Upper lobe of right lung (tissue), 1 donor: ENCODE measurements around the gene NFAT5. TPM values are rescaled to one million over a fixed set of nuclear protein-coding genes. Genes with fewer than 3 reads are reported as not detected.
"Not testable (repeated sequence)": the region's sequence is repeated elsewhere in the genome, so short reads cannot be mapped to it uniquely, and the experiment has no call there.

ENCODE experiments used
- ATAC-seq: fragments of 200-7000 bp; cut with Tn5 transposase; one replicate; pipeline ENCODE4 v1.9.1; 2020; ENCODE audit warnings: mild to moderate bottlenecking, moderate library complexity
- DNase-seq: peaks from one replicate; pipeline ENCODE4 v3.0.0-alpha.2; 2020
- H3K27ac ChIP-seq: fragments of 200-600 bp; one replicate; pipeline ENCODE4 v1.8.0; 2022
- H3K27me3 ChIP-seq: fragments of 200-600 bp; one replicate; pipeline ENCODE4 v1.8.0; 2022; ENCODE audit warnings: mild to moderate bottlenecking
- H3K36me3 ChIP-seq: fragments of 200-600 bp; one replicate; pipeline ENCODE4 v1.8.0; 2022
- H3K4me1 ChIP-seq: fragments of 200-600 bp; one replicate; pipeline ENCODE4 v1.8.0; 2022
- H3K4me3 ChIP-seq: fragments of 200-600 bp; one replicate; pipeline ENCODE4 v1.8.0; 2022; ENCODE audit warnings: mild to moderate bottlenecking
- H3K9me3 ChIP-seq: fragments of 200-600 bp; one replicate; pipeline ENCODE4 v1.8.0; 2022
- intact Hi-C: fragments of 100-400 bp; cut with DNase I; formaldehyde crosslinking; loops from one replicate; pipeline ENCODE4 v1.11.0; 2022
- total RNA-seq: library from RNA; stranded (reverse); fragmentation: NEBNext Ultra II Directional; extraction: Animal tissue kit (Norgen Biotek cat#: 25700); gene quantifications from one replicate; pipeline ENCODE4 v1.2.1, GENCODE V29; 2021
- TF ChIP-seq, protein P1 (sequence below): fragments of 200-600 bp; IDR thresholded peaks from one replicate; pipeline ENCODE4 v1.8.0; 2022; ENCODE audit warnings: antibody characterized with exemption
- donor health status: DM: no; HTN: yes; CAD: no; lungs with severe emphysema.

Gene NFAT5
- total RNA-seq, 1 donor from 2014 or later, result 62.3 TPM

DNA sequence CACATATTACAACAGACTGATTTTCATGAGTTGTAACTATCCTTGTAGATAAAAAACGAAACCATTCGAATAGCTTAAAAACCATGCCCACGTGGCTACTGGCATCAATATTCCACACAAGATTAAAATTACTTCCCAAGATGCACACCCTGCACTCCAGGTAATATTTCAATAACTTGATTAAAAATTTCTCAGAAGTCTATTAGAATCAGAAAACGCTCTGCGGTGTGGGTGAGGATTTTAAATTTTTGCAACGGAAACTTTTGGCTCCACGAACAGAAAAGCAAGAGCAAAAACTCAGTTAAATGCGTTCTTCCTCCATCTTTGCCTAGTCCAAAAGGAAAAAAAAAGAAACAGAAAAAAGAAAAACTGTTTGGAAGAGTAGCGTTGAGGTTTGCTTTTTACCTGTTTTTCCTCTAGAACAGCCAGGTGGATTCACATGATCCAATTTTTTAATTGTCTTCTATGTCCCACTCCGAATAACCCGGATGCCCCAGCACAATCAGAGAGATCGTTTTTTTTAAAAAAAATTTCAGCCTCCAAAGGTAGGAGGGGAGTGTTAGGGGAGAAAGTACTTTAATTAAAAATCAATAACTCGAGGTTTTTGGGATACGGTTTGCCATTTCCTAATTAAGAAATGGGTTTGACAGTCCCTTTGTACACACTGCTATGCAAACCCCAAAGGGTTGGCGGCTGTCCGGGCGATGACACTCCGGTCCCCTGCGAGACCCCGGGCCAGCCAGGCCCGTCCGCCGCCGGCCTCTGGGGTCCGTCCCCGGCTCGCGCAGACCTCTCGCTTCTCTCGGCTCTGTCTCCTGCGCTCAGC, 708 bp upstream of the NFAT5 start:
- Histone ChIP-seq H3K4me1 (peaks cover 27% of the 10 kb centered on the region), H3K27me3 (no peaks in the 10 kb centered on the region), H3K36me3 (no peaks in the 10 kb centered on the region), H3K9me3 (no peaks in the 10 kb centered on the region), H3K27ac (peak overlapping the region; percentile 99), H3K4me3 (peak overlapping the region; percentile 86)
- TF ChIP-seq, protein P1, sequence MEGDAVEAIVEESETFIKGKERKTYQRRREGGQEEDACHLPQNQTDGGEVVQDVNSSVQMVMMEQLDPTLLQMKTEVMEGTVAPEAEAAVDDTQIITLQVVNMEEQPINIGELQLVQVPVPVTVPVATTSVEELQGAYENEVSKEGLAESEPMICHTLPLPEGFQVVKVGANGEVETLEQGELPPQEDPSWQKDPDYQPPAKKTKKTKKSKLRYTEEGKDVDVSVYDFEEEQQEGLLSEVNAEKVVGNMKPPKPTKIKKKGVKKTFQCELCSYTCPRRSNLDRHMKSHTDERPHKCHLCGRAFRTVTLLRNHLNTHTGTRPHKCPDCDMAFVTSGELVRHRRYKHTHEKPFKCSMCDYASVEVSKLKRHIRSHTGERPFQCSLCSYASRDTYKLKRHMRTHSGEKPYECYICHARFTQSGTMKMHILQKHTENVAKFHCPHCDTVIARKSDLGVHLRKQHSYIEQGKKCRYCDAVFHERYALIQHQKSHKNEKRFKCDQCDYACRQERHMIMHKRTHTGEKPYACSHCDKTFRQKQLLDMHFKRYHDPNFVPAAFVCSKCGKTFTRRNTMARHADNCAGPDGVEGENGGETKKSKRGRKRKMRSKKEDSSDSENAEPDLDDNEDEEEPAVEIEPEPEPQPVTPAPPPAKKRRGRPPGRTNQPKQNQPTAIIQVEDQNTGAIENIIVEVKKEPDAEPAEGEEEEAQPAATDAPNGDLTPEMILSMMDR, result no peak
- DNase-seq, result no peak
- no peak for ATAC-seq
- intact Hi-C loops, result loop anchor here (10.0 kb wide), 1 partner anchor 170 kb away; no protein-coding TSS in a partner anchor

DNA sequence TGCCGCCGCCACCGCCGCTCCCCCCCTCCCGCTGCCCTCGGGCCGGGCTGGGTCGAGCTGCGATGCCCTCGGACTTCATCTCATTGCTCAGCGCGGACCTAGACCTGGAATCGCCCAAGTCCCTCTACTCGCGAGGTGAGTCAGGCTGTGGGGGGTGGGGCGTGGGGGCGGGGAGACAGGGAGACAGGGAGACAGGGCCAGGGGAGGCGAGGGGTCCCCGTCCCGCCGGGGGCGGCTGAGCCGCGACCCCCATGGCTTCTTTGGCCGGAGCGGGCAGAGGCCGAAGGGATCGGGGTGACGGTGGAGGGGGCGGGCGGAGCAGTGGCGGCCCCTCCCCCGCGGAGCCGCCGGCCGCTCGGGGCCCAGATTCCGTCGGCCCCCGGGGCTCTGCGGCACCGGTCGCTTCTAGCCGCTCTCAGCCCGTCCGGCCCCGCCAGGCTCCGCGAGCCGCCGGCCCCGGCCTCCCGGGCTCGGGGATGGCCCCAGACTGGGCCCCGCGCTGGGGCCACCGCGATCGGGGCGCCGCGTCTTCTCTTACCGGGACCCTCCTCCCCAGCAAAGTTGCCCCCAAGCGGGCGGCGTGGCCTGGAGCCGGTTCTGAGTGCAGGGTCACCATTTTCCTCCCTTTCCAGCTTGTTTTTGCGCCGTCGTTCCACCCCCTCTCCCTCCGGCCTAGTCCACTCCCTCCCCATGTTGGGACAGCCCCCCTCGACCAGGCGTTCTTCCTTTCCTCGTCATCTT, 644 bp downstream of the NFAT5 start:
- Histone ChIP-seq H3K36me3 (no peaks in the 10 kb centered on the region), H3K4me3 (peak overlapping the region; percentile 86), H3K27me3 (no peaks in the 10 kb centered on the region), H3K4me1 (peaks cover 40% of the 10 kb centered on the region), H3K27ac (peak overlapping the region; percentile 99), H3K9me3 (no peaks in the 10 kb centered on the region)
- intact Hi-C loops, result loop anchor here (10.0 kb wide), 1 partner anchor 172 kb away; no protein-coding TSS in a partner anchor
- peak; percentile 72 for ATAC-seq
- TF ChIP-seq, protein P1, result no peak
- peak; percentile 77 for DNase-seq

DNA sequence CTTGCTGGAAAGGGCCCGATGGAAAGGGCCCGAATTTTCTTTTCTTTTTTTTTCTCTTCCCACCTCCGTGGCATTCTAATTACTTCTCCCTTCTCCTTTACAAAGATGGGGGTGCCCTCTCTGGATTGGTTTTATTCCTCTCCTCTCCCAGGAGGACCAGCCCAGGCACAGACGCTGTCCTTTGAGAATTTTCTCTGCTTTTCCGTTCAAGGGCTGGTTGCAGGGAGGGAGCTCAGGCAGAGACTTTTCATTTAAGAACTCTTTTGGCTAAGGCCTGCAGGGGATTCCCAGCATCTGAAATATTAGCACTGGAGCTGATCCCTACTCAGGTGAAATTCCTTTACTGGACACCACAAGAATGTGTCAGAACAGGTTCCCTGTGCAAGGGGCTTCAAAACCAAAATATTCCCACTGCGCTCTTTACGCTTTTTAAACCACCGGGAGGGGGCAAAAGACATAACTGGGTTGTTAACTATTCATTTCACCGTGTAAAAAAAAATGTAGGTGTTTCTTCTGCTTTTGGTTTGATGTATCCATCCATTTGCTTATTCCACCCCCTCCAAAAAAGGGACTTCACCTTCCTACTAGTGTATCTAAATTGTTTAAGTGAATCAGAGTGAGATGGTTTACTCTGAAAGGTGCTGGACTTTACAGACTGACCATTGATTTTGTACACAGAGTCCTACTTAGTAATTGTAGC, 1.4 kb downstream of the NFAT5 start:
- intact Hi-C loops, result loop anchor here (10.0 kb wide), 1 partner anchor 172 kb away; no protein-coding TSS in a partner anchor
- H3K27ac ChIP-seq, result peak overlapping the region; percentile 99
- H3K27me3 ChIP-seq, result no peaks in the 10 kb centered on the region
- H3K4me1 ChIP-seq, result peaks cover 43% of the 10 kb centered on the region
- H3K9me3 ChIP-seq, result no peaks in the 10 kb centered on the region
- ATAC-seq, result no peak
- peak overlapping the region; percentile 86 for H3K4me3 ChIP-seq
- no peaks in the 10 kb centered on the region for H3K36me3 ChIP-seq
- no peak for DNase-seq
- TF ChIP-seq, protein P1, result peak; percentile 7

DNA sequence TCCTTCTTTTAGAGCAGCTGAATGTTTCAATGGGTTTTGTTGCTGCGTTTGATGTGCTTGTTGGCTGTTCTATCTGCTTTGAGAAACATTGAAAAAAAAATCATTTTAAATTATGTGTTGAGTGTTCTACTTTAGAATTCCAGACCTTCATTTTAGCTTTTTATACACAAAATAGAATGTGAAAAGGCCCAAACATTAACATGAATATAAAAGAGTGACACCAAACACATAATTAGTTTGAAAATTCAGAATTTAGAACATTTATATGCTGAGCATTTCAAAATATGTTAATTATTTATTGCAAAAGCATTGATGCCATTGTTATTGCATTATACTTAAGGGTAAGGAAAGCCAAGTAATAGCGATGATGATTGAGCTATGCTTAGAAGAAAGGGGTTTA, 2.9 kb downstream of the NFAT5 start:
- intact Hi-C loops, result loop anchor here (10.0 kb wide), 1 partner anchor 174 kb away; no protein-coding TSS in a partner anchor
- Histone ChIP-seq H3K27me3 (no peaks in the 10 kb centered on the region), H3K4me3 (peak overlapping the region; percentile 86), H3K4me1 (peaks cover 39% of the 10 kb centered on the region), H3K9me3 (no peaks in the 10 kb centered on the region), H3K36me3 (no peaks in the 10 kb centered on the region), H3K27ac (peak overlapping the region; percentile 3)
- DNase-seq, result no peak
- ATAC-seq, result no peak
- TF ChIP-seq, protein P1, result no peak

DNA sequence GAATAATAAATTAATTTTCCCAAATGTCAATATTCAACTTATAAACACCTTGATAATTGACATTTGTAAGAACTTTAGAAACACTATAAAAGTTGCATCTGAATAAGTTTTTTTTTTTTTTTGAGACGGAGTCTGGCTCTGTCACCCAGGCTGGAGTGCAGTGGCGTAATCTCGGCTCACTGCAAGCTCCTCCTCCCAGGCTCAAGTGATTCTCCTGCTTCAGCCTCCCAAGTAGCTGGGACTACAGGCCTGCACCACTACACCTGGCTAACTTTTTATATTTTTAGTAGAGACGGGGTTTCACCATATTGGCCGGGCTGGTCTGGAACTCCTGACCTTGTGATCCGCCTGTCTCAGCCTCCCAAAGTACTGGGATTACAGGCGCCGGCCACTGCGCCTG, 13.0 kb downstream of the NFAT5 start:
- DNase-seq, H3K27me3 ChIP-seq, H3K27ac ChIP-seq, intact Hi-C loops, H3K9me3 ChIP-seq, H3K4me1 ChIP-seq, H3K36me3 ChIP-seq, ATAC-seq, H3K4me3 ChIP-seq: not testable (repeated sequence)
